Mucosa of gallbladder (tissue), 1 donor: Measurements from ENCODE around the gene NTN5. TPM values are rescaled to one million over a fixed set of nuclear protein-coding genes. Genes with fewer than 3 reads are reported as not detected.

Experiments
- DNase-seq: peaks from one replicate; pipeline ENCODE4 v3.0.0-alpha.2; 2020; ENCODE audit warnings: low spot score
- total RNA-seq: library from RNA; stranded (reverse); gene quantifications from one replicate; pipeline ENCODE4 v1.2.1, GENCODE V29; 2021
- donor health status: DM: no; HTN: no; CAD: no.

NTN5 gene
- total RNA-seq, 1 donor from 2014 or later: 0.46 TPM

GRCh38 chr19:48630296-48631063, 42.3 kb downstream of the NTN5 start:
- DNase-seq: peak; percentile 81

- DNase-seq: peak; percentile 85
Measured at GRCh38 chr19:48629599-48630295, 43.1 kb downstream of the NTN5 start.

GRCh38 chr19:48629297-48629598, 43.6 kb downstream of the NTN5 start:
- DNase-seq: no peak

DNA sequence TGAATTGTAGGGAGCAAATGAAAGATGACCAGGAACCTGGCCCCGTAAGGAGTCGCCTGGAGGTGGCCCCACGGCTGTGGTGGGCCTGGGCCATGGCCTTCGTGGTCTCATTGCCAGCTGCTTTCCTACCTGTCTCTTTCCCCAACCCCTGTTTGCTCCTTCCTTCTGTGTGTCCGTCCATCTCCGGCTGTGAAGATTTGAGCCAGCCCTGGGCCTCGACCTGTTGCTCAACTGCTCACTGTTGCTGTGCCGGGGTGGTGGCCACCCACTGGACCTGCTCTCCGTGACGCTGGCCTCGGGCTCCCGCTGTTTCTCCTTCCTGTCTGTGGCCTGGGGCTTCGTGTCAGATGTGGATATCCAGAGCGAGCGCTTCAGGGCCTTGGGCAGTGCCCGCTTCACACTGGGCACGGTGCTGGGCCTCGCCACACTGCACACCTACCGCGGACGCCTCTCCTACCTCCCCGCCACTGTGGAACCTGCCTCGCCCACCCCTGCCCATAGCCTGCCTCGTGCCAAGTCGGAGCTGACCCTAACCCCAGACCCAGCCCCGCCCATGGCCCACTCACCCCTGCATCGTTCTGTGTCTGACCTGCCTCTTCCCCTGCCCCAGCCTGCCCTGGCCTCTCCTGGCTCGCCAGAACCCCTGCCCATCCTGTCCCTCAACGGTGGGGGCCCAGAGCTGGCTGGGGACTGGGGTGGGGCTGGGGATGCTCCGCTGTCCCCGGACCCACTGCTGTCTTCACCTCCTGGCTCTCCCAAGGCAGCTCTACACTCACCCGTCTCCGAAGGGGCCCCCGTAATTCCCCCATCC, 44.1 kb downstream of the NTN5 start:
- DNase-seq: no peak

DNA sequence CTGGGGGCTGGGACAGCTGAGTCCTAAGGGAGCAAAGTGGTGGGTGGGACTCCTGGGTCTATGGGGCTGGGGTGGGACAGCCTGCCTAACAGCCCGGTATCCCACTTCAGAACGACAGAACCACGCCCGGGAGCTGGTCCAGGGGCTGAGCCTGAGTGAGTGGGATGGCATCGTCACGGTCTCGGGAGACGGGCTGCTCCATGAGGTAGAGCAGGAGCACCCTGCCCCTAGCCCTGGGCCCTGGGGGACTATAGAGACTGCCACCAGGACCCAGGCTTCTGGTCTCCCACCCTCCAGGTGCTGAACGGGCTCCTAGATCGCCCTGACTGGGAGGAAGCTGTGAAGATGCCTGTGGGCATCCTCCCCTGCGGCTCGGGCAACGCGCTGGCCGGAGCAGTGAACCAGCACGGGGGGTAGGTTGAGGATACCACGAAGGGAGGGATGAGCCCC, 44.9 kb downstream of the NTN5 start:
- DNase-seq: no peak

DNA sequence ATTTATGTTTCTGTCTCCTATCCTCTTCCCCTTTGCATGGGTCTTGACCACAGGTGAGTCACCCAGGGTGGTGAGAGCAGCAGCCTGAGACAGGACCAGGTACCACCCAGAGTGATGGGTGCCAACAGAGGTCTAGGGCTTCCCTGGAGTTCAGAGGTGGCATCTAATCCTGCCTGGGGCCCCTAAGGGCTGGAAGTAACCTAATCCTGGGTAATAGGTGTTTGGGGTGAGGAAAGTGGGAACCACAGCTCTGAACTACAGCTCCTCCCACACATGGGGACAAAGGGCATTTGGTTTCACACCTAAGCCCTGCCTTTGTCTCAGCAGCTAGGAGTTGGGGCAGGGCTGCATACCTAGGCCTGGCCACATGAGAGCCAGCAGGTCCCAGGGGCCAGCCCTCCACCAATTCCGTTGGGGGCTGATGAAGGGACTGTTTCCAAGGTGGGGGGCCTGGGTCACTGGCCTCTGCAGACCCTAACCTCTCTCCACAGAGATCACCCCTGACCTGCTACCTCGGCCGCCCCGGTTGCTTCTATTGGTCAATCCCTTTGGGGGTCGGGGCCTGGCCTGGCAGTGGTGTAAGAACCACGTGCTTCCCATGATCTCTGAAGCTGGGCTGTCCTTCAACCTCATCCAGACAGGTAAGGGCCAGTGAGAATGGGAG, 45.5 kb downstream of the NTN5 start:
- DNase-seq: no peak

DNA sequence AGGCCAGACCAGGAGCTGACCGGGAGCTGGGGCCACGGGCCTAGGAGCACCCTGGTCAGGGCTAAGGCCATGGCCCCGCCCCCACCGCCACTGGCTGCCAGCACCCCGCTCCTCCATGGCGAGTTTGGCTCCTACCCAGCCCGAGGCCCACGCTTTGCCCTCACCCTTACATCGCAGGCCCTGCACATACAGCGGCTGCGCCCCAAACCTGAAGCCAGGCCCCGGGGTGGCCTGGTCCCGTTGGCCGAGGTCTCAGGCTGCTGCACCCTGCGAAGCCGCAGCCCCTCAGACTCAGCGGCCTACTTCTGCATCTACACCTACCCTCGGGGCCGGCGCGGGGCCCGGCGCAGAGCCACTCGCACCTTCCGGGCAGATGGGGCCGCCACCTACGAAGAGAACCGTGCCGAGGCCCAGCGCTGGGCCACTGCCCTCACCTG, 46.9 kb downstream of the NTN5 start:
- DNase-seq: no peak

GRCh38 chr19:48624791-48625723, 47.8 kb downstream of the NTN5 start:
- no peak for DNase-seq

DNA sequence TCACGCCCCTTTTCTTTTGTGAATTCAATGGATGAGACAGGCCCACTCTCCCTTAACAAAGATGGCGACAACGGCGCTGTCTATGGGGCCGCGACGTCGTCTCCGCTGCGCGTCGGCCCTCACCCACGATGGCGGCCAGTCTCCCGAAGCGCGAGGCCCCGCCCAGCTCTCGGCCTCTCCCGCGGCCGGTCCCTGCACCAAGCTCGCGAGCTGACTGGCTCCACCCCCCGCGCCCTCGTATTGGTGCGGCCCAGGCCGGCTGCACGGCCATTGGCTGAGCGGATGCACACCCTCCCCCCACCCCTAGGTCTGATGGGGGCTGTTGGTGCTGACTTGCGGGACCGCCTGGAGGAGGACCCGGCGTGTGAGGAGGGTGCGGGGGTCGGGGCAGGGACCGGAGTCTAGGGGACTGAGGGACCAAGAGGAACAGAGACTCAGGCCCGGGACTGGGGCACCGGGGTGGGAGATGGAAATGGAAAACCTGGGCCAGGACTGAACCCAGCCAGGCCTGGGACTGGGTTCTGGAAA, 48.7 kb downstream of the NTN5 start:
- DNase-seq: peak; percentile 97

- DNase-seq: no peak
Measured at GRCh38 chr19:48623556-48624066, 49.2 kb downstream of the NTN5 start.

GRCh38 chr19:48619692-48620585, 52.9 kb downstream of the NTN5 start:
- no peak for DNase-seq

- DNase-seq: peak; percentile 99
Measured at GRCh38 chr19:48618916-48619691, 53.7 kb downstream of the NTN5 start, which contains the start of the genes RPL18 and SPHK2. Gene RPL18 (minus strand): TSS chr19:48619178. CDS start chr19:48619143, 35 bp downstream. Gene SPHK2 (plus strand): TSS chr19:48619506. CDS start chr19:48620515, 1,009 bp downstream.

GRCh38 chr19:48618278-48618915, 54.4 kb downstream of the NTN5 start:
- DNase-seq: no peak

- no peak for DNase-seq
Measured at GRCh38 chr19:48617146-48617937, 55.5 kb downstream of the NTN5 start.

DNA sequence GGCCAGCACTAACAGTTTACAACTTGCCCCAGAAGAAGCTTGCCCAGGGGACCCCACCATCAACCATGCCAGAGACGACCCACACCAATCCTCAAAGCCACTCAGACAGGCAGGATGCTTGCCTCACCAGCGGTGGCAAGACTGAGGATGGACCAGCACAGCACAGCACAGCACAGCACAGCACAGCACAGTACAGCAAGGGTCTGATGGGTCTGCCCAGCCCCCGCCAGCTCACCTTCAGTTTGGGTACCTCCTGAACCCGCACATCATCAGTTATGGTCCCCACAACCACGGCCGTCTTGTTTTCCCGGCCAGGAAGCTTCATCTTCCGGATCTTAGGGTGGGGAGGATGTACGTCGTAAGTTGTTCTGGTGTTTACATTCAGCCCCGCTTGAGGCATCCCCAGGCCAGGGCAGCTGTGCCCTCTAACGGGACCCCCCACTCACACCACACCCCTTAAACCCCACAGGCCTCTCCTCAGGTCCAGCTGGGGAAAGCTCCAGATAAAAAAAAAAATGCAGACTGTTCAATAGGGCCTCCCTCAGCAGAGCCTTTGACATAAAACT, 56.2 kb downstream of the NTN5 start:
- no peak for DNase-seq

DNA sequence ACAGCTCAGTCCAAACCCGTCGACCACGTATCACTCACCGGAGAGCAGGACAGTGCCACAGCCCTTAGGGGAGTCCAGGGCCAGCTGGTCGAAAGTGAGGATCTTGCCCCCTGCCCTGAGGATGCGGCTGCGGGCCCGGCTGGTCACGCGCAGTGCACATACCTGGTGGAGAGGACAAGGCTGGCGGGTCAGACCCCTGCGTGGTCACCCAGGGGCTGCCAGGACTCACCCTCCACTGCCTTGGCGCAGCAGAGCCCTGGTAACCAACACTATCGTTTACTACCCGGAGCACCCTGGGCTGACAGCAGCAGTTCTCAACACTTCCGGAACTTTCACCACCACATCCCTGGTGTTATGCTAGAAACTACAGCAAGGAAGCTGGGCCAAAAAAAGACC, 56.8 kb downstream of the NTN5 start:
- no peak for DNase-seq
